Mammary epithelial cell (primary cell): ENCODE results near the gene CDNF.

ENCODE experiments used
- EZH2 ChIP-seq: IDR thresholded peaks from 2 replicates; pipeline ENCODE4 v1.6.1; 2012; ENCODE audit warnings: low read length, inconsistent platforms, borderline replicate concordance
- TF ChIP-seq, protein P1 (sequence below), 2 donors: IDR thresholded peaks in 1 of 2; conservative IDR thresholded peaks in 1 of 2; 2 replicates each; pipeline ENCODE4 v1.5.1; 2011 to 2012; ENCODE audit warnings: inconsistent platforms in 2 of 2, low read length in 2 of 2, mild to moderate bottlenecking in 2 of 2, control low read depth in 1 of 2, low read depth in 1 of 2; ENCODE audit not compliant: insufficient read depth in 1 of 2; ENCODE audit errors: extremely low read depth in 1 of 2

DNA sequence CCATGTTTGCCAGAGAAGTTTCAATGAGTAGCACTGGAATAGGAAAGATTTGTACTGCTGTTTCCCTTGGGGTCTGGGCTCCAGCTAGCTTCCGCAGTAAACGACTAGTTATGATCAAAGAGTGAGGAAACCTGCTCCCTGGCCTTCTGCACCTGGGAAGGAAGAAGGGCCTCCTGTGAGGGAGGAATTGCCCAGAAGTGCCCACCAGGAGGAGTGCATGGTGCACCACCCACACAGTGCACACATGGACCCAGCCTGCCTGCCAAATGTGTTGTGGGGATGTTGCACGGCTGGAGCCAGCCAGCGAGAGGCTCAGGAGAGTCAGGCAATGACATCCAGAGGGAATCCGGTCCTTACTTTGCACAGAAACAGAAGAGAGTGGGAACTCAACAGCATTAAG, 36.1 kb downstream of the CDNF start:
- TF ChIP-seq, protein P1, sequence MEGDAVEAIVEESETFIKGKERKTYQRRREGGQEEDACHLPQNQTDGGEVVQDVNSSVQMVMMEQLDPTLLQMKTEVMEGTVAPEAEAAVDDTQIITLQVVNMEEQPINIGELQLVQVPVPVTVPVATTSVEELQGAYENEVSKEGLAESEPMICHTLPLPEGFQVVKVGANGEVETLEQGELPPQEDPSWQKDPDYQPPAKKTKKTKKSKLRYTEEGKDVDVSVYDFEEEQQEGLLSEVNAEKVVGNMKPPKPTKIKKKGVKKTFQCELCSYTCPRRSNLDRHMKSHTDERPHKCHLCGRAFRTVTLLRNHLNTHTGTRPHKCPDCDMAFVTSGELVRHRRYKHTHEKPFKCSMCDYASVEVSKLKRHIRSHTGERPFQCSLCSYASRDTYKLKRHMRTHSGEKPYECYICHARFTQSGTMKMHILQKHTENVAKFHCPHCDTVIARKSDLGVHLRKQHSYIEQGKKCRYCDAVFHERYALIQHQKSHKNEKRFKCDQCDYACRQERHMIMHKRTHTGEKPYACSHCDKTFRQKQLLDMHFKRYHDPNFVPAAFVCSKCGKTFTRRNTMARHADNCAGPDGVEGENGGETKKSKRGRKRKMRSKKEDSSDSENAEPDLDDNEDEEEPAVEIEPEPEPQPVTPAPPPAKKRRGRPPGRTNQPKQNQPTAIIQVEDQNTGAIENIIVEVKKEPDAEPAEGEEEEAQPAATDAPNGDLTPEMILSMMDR (conservative IDR thresholded peaks at IDR 0.05 in 1 of 2, IDR thresholded peaks at IDR 0.05 in 1 of 2; ENCODE audit: extremely low read depth in 1 of 2, insufficient read depth in 1 of 2, low read depth in 1 of 2, low read length in 2 of 2) = no peak
- no peak for TF ChIP-seq EZH2
